K562 (cell line): ENCODE results near the gene TMEM273. TPM values are rescaled to one million over a fixed set of nuclear protein-coding genes. Genes with fewer than 3 reads are reported as not detected.

Experiments used
- C11orf30 ChIP-seq: fragments of 450-650 bp; IDR thresholded peaks from 2 replicates; pipeline ENCODE4 v1.6.1; 2016; ENCODE audit warnings: low read depth, mild to moderate bottlenecking
- CHCHD3 ChIP-seq: fragments of 250-450 bp; sonication (Bioruptor Pico); IDR thresholded peaks from 2 replicates; pipeline ENCODE4 v2.1.2; 2022; ENCODE audit warnings: mild to moderate bottlenecking
- ELF1 ChIP-seq: fragments of 200-800 bp; sonication (Bioruptor generic); IDR thresholded peaks from 2 replicates; pipeline ENCODE4 v1.6.1; 2016; ENCODE audit warnings: missing genetic modification characterization, missing compliant biosample characterization
- ESRRA ChIP-seq: fragments of 450-650 bp; IDR thresholded peaks from 2 replicates; pipeline ENCODE4 v1.6.1; 2014; ENCODE audit warnings: low read depth, mild to moderate bottlenecking, moderate library complexity, borderline replicate concordance
- HDGF ChIP-seq: fragments of 450-650 bp; IDR thresholded peaks from 2 replicates; pipeline ENCODE4 v1.6.1; 2016
- HNRNPH1 ChIP-seq: fragments of 200-400 bp; formaldehyde crosslinking; optimal IDR thresholded peaks from 2 replicates; pipeline ENCODE3; 2017; ENCODE audit warnings: low read depth, mild to moderate bottlenecking, low read length, moderate library complexity
- MCM5 ChIP-seq: fragments of 450-650 bp; IDR thresholded peaks from 2 replicates; pipeline ENCODE4 v1.6.1; 2016; ENCODE audit warnings: low read depth
- MIER1 ChIP-seq: fragments of 450-650 bp; IDR thresholded peaks from 2 replicates; pipeline ENCODE4 v1.6.1; 2016; ENCODE audit warnings: antibody characterized with exemption, mild to moderate bottlenecking, low read depth
- MXI1 ChIP-seq: IDR thresholded peaks from 2 replicates; pipeline ENCODE4 v1.6.1; 2011; ENCODE audit warnings: low read depth, mild to moderate bottlenecking, improper control_type of control experiment, low read length
- PML ChIP-seq: IDR thresholded peaks from 2 replicates; pipeline ENCODE4 v1.6.1; 2012; ENCODE audit warnings: low read length, inconsistent platforms
- PYGO2 ChIP-seq: fragments of 450-650 bp; IDR thresholded peaks from 2 replicates; pipeline ENCODE4 v1.6.1; 2016; ENCODE audit warnings: mild to moderate bottlenecking, missing genetic modification characterization, moderate library complexity, missing compliant biosample characterization
- RNF2 ChIP-seq: sonication (generic); IDR thresholded peaks from 2 replicates; pipeline ENCODE4 v1.6.1; 2016
- SIN3B ChIP-seq: fragments of 450-650 bp; IDR thresholded peaks from 2 replicates; pipeline ENCODE4 v1.6.1; 2017; ENCODE audit warnings: low read depth, mild to moderate bottlenecking, moderate library complexity
- SMARCC2 ChIP-seq: fragments of 450-650 bp; IDR thresholded peaks from 2 replicates; pipeline ENCODE4 v1.6.1; 2017; ENCODE audit warnings: antibody characterized with exemption, moderate library complexity, mild to moderate bottlenecking, low read depth
- SREBF2 ChIP-seq: sonication (generic); formaldehyde crosslinking; IDR thresholded peaks from 2 replicates; pipeline ENCODE4 v1.4.0; 2020; ENCODE audit warnings: mild to moderate bottlenecking, missing genetic modification reagents
- TAF9B ChIP-seq: fragments of 450-650 bp; IDR thresholded peaks from 2 replicates; pipeline ENCODE4 v1.6.1; 2018; ENCODE audit warnings: mild to moderate bottlenecking; ENCODE audit not compliant: partially characterized antibody
- TEAD2 ChIP-seq: fragments of 450-650 bp; IDR thresholded peaks from 2 replicates; pipeline ENCODE4 v1.6.1; 2016; ENCODE audit warnings: missing genetic modification characterization, control low read depth, missing compliant biosample characterization
- ZBED1 ChIP-seq: IDR thresholded peaks from 2 replicates; pipeline ENCODE4 v1.6.1; 2014
- ZNF12 ChIP-seq: sonication (generic); formaldehyde crosslinking; IDR thresholded peaks from 2 replicates; pipeline ENCODE4 v1.4.0; 2020; ENCODE audit warnings: mild to moderate bottlenecking, missing genetic modification reagents
- ZNF239 ChIP-seq: fragments of 250-450 bp; sonication (Bioruptor Pico); IDR thresholded peaks from 2 replicates; pipeline ENCODE4 v1.4.0; 2020; ENCODE audit warnings: mild to moderate bottlenecking
- ZNF79 ChIP-seq: fragments of 250-450 bp; sonication (Bioruptor Pico); IDR thresholded peaks from 2 replicates; pipeline ENCODE4 v1.4.0; 2020; ENCODE audit warnings: low read depth, mild to moderate bottlenecking, moderate library complexity
- polyA plus RNA-seq, 8 experiments: library from polyadenylated mRNA; depleted of rRNA in 4 of 8; stranded (reverse) in 5 of 8; unstranded in 3 of 8; fragments of >200 nt; fragmentation: Nextera tagmentation in 2 of 8; fragmentation: Illumina TruSeq in 1 of 8; extraction: Ambion mirVana in 2 of 8; extraction: Trizol in 1 of 8; gene quantifications; 2 replicates each; pipeline versions ENCODE4 v1.2.1 to v1.2.3, GENCODE V29; 2011 to 2014; ENCODE audit warnings: inconsistent platforms in 1 of 8, missing spikeins in 1 of 8
- total RNA-seq, 7 experiments: library from RNA; depleted of rRNA in 6 of 7; stranded (reverse); fragments of >200 nt in 6 of 7; fragmentation: Illumina TruSeq in 2 of 7; extraction: Trizol in 2 of 7; gene quantifications; 2 replicates each; pipeline versions ENCODE4 v1.2.1 to v1.2.3, GENCODE V29; 2011 to 2021; ENCODE audit warnings: low replicate concordance in 1 of 7
- TF ChIP-seq, protein P1 (sequence below): fragments of 250-450 bp; sonication (Bioruptor Pico); IDR thresholded peaks from 2 replicates; pipeline ENCODE4 v1.8.0; 2021; ENCODE audit warnings: moderate library complexity, mild to moderate bottlenecking, inconsistent platforms
- TF ChIP-seq, protein P2 (sequence below): fragments of 450-650 bp; IDR thresholded peaks from 2 replicates; pipeline ENCODE4 v1.6.1; 2014; ENCODE audit warnings: low read depth, mild to moderate bottlenecking, moderate library complexity, borderline replicate concordance
- TF ChIP-seq, protein P3 (sequence below): sonication (generic); formaldehyde crosslinking; IDR thresholded peaks from 2 replicates; pipeline ENCODE4 v1.8.1; 2023; ENCODE audit warnings: mild to moderate bottlenecking, missing genetic modification reagents
- TF ChIP-seq, protein P4 (sequence below): sonication (generic); formaldehyde crosslinking; IDR thresholded peaks from 2 replicates; pipeline ENCODE4 v1.8.0; 2022; ENCODE audit warnings: mild to moderate bottlenecking, low read depth, missing genetic modification reagents
- TF ChIP-seq, protein P5 (sequence below): sonication (generic); formaldehyde crosslinking; IDR thresholded peaks from 2 replicates; pipeline ENCODE4 v1.8.0; 2022; ENCODE audit warnings: mild to moderate bottlenecking, missing genetic modification reagents

The TMEM273 gene
- total and polyA plus RNA-seq, 9 of the 15 experiments (the other 6 are each of a cell fraction or from before 2014, with no cell fraction given): 39.2 to 131 (median 95.6) TPM

DNA sequence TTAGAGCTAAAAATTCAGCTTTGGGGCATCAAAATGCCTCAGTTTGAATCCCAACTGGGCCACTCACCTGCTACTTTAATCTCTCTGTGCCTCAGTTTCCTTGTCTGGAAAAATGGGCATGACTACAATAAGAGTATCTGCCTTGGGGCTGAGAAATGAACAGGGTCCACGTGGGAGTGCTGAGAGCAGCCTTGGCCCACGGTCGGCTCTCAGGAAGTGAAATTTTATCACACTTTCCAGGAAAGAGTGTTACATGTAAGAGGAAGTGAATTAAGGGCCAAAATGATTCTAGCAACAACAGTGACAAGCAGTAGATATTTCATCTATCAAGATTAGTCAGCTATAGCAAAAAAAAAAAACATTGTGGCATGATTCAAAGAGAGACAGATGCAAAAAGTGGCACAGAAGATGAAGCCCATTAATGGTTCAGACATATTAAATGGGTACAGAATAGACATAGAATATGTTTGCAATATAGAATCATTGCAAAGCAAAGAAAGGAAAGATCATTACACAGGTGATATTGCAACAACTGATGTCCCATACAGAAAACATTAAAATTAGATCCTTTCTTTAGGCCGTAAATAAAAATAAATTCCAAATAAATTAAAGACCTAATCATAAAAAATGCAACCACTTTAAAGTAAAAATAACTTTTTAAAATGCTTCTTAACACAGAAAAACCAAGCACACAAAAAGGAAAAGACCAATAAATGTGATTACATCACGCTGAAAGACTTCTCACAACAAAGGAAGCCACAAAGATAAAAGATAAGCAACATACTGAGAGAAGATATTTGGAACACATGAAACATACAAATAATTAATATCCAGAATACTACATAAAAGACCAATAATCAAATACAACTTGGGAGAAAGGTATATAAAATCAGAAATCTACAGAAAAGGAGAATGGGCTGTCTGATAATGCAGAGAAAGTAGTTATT, 4.3 kb downstream of the TMEM273 start (continued):
- no peak for TF ChIP-seq ZNF79 (CRISPR knock-in tag)
- TF ChIP-seq, protein P1, sequence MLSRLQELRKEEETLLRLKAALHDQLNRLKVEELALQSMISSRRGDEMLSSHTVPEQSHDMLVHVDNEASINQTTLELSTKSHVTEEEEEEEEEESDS: no peak
- TF ChIP-seq, protein P2, sequence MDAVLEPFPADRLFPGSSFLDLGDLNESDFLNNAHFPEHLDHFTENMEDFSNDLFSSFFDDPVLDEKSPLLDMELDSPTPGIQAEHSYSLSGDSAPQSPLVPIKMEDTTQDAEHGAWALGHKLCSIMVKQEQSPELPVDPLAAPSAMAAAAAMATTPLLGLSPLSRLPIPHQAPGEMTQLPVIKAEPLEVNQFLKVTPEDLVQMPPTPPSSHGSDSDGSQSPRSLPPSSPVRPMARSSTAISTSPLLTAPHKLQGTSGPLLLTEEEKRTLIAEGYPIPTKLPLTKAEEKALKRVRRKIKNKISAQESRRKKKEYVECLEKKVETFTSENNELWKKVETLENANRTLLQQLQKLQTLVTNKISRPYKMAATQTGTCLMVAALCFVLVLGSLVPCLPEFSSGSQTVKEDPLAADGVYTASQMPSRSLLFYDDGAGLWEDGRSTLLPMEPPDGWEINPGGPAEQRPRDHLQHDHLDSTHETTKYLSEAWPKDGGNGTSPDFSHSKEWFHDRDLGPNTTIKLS: peak; percentile 79; the same call in 1 of the 2 replicates
- TF ChIP-seq MXI1: 0 out of 2 replicates have a peak, but pooled peaks have one; percentile 53
- no peak; the same call in 1 of the 2 replicates for TF ChIP-seq MIER1
- TF ChIP-seq, protein P3, sequence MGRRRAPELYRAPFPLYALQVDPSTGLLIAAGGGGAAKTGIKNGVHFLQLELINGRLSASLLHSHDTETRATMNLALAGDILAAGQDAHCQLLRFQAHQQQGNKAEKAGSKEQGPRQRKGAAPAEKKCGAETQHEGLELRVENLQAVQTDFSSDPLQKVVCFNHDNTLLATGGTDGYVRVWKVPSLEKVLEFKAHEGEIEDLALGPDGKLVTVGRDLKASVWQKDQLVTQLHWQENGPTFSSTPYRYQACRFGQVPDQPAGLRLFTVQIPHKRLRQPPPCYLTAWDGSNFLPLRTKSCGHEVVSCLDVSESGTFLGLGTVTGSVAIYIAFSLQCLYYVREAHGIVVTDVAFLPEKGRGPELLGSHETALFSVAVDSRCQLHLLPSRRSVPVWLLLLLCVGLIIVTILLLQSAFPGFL (CRISPR knock-in tag): no peak
- peak; percentile 84 for TF ChIP-seq ELF1
- TF ChIP-seq, protein P4, sequence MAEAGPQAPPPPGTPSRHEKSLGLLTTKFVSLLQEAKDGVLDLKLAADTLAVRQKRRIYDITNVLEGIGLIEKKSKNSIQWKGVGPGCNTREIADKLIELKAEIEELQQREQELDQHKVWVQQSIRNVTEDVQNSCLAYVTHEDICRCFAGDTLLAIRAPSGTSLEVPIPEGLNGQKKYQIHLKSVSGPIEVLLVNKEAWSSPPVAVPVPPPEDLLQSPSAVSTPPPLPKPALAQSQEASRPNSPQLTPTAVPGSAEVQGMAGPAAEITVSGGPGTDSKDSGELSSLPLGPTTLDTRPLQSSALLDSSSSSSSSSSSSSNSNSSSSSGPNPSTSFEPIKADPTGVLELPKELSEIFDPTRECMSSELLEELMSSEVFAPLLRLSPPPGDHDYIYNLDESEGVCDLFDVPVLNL: no peak
- TF ChIP-seq CHCHD3 (CRISPR knock-in tag): no peak
- TF ChIP-seq SIN3B: no peak
- TF ChIP-seq RNF2: peak; percentile 94
- TF ChIP-seq ESRRA: no peak
- peak; percentile 9; the same call in 1 of the 2 replicates for TF ChIP-seq ZNF239 (CRISPR knock-in tag)
- TF ChIP-seq ZBED1: no peak
- TF ChIP-seq SMARCC2: peak; percentile 82
- TF ChIP-seq TEAD2: no peak
- no peak for TF ChIP-seq SREBF2 (CRISPR knock-in tag)
- peak; percentile 47; the same call in 1 of the 2 replicates for TF ChIP-seq C11orf30
- no peak for TF ChIP-seq ZNF12 (CRISPR knock-in tag)
- TF ChIP-seq MCM5: no peak
- no peak for TF ChIP-seq HNRNPH1
- TF ChIP-seq PYGO2 (tag): 0 out of 2 replicates have a peak, but pooled peaks have one; percentile 56
- TF ChIP-seq TAF9B: peak; percentile 41
- peak; percentile 61; the same call in 1 of the 2 replicates for TF ChIP-seq PML
- TF ChIP-seq HDGF: no peak
- TF ChIP-seq, protein P5, sequence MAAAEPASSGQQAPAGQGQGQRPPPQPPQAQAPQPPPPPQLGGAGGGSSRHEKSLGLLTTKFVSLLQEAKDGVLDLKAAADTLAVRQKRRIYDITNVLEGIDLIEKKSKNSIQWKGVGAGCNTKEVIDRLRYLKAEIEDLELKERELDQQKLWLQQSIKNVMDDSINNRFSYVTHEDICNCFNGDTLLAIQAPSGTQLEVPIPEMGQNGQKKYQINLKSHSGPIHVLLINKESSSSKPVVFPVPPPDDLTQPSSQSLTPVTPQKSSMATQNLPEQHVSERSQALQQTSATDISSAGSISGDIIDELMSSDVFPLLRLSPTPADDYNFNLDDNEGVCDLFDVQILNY: no peak
